D721Med (cell line): ENCODE data around the gene TMEM131L.
"Not testable (repeated sequence)": the region's sequence is repeated elsewhere in the genome, so short reads cannot be mapped to it uniquely, and the experiment has no call there.

Experiments
- DNase-seq: peaks from one replicate; pipeline ENCODE4 v3.0.0; 2011; ENCODE audit warnings: low spot score; ENCODE audit not compliant: insufficient read length
- FAIRE-seq: peaks from 2 replicates; lab custom pipeline; 2011; peaks lifted over from hg19 to GRCh38; lab: Jason Lieb, UNC
- TF ChIP-seq, protein P1 (sequence below): IDR thresholded peaks from 2 replicates; pipeline ENCODE4 v1.5.1; 2012; ENCODE audit warnings: mild to moderate bottlenecking, control low read depth; ENCODE audit not compliant: insufficient read depth; ENCODE audit errors: missing control alignments

The TMEM131L gene

DNA sequence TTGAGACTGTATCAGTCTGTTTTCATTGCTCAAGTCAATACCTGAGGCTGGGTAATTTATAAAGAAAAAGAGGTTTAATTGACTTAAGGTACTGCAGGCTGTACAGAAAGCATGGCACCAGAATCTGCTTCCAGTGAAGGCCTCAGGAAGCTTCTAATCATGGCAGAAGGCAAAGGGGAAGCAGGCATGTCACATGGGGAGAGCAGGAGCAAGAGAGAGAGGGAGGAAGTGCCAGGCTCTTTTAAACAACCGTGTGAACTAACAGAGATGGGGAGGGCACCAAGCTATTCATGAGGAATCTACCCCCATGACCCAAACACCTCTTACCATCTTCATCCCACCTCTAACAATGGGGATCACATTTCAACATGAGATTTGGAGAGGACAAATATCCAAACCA lies 7.2 kb upstream of the TMEM131L start:
- TF ChIP-seq, protein P1, sequence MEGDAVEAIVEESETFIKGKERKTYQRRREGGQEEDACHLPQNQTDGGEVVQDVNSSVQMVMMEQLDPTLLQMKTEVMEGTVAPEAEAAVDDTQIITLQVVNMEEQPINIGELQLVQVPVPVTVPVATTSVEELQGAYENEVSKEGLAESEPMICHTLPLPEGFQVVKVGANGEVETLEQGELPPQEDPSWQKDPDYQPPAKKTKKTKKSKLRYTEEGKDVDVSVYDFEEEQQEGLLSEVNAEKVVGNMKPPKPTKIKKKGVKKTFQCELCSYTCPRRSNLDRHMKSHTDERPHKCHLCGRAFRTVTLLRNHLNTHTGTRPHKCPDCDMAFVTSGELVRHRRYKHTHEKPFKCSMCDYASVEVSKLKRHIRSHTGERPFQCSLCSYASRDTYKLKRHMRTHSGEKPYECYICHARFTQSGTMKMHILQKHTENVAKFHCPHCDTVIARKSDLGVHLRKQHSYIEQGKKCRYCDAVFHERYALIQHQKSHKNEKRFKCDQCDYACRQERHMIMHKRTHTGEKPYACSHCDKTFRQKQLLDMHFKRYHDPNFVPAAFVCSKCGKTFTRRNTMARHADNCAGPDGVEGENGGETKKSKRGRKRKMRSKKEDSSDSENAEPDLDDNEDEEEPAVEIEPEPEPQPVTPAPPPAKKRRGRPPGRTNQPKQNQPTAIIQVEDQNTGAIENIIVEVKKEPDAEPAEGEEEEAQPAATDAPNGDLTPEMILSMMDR, result no peak

DNA sequence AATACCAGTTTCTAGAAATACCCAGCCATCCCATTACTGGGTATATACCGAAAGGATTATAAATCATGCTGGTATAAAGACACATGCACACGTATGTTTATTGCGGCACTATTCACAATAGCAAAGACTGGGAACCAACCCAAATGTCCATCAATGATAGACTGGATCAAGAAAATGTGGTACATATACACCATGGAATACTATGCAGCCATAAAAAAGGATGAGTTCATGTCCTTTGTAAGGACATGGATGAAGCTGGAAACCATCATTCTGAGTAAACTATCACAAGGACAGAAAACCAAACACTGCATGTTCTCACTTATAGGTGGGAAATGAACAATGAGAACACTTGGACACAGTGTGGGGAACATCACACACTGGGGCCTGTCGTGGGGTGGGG lies 4.6 kb upstream of the TMEM131L start:
- not testable (repeated sequence) for DNase-seq, FAIRE-seq

More for the DNA sequence above, 7.2 kb upstream of the TMEM131L start:
- no peak for FAIRE-seq
- DNase-seq, result no peak

DNA sequence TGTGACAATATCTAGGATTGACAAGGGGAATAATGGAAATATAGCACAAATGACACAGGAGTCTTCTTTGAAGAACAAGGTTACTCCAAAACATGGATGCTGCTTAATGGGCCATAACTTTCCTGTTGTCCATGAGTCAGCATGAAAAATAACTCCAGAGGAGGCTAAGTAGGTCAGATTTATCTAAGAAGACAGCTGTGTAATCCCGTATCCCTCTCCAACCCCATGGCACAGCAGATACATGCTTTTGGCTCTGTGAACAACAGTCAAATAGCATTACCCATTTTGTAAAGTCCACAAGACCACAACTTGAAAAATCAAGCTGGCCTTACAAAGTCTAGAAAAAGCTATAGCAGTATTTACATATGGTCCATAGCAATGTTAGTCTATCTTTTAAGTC lies 2.1 kb upstream of the TMEM131L start:
- FAIRE-seq (no peak), DNase-seq (no peak)
- TF ChIP-seq, protein P1, result no peak

DNA sequence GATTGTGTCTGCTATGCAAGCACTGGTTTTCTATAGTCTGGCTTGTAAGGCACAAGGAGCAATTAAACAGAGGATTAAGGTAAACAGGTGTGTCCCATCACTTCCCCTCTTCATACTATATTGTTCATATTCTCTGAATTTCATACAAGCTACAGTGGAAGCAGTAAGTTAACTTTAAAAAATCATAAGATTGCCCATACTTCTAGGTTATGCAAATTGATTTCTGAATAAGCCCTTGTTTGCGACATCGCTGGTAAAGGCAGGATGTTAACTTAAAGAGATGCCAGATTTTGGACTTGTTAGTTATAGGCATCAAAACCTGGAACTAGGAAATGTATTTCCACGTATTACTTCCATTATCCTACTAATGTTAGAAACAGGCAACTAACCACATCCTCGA lies 1.0 kb upstream of the TMEM131L start:
- FAIRE-seq (no peak), DNase-seq (no peak)
- TF ChIP-seq, protein P1, result no peak

DNA sequence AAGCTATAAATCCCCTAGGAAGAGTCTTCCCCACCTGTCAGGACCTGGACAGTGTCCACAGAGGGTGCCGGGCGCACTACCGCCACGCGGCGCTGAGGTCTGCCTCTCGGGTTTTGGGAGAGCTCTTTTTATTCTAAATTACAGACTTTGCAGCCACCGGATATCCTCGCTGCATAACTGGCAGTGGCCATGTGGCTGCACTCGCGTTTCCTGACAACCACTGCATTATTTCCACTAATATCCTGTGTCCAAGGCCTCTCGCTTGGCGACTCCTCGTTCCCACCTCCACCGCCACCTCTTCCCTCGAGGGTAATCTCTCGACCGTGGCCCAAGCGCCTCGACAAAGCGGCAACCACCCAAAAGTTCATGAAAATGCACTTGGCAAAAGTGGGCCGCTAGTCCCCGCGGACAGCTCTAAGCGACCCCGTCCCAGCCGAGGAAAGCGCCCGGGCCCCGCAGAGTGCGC lies 512 bp upstream of the TMEM131L start:
- DNase-seq (no peak), FAIRE-seq (no peak)
- TF ChIP-seq, protein P1, result no peak

DNA sequence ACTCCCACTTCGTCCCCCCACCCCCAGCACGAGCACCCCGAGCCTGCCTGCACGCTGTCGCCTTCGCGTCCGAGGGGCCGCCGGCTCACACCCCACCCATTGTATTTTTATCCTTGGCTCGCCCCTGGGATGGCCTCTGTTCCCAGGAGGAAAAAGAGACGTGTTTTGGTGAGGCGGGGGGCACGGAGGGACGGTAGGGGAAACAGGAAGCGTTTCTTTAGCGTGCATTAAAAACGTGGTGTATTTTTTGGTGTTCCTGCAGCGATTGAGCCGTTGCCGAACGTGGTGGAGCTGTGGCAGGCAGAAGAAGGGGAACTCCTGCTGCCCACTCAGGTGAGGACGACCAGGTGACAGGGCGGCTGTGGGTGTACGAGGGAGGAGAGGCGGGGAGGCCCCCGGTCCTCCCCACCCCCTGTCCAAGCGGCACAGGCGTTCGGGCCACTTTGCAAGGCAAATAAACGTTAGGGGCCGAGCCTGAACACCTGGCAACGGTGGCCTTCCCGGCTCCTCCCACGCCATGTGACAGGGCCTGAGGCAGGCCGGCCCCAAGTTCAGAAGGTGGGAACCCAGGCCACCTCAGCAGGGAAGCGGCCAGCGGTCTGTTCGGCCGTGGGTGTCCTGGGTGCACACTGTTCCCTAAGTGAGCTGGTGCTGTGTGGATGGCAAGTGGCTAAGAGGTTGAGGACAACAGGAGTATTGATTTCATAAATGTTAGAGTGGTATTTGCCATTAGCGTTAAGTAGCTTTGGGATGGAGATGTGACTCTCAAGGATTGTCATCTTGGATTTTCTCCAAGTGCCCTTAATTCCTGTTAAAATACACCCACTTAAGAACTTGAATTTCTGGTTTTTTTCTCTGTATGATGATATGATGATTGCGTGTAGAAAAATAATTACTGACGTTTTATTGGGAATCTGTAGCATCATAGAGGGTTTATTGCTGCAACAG lies 1.1 kb downstream of the TMEM131L start:
- DNase-seq, result no peak
- FAIRE-seq, result peak; percentile 63
- TF ChIP-seq, protein P1, result no peak

DNA sequence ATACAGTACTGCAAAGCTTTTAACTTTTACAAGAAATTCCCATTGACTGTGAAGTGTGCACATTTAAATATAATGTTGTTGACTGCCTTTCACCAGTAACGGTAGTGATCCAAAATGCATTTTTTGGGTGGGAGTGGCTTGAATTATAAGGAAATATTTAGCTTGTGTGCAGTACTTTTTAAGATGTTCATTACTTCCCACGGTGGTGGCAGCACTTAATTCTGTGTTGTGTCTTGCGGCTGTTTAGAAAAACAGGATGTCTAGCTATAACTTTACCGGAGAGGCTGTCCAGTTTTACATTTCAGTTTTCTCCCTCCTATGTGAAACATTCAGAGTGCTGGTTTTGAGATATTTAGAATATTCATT lies 1.7 kb downstream of the TMEM131L start:
- no peak for FAIRE-seq
- DNase-seq, result no peak
- TF ChIP-seq, protein P1, result no peak
